Mesenchymal stem cell (in vitro differentiated cells and primary cell): ENCODE results near the gene CELA2B.
"Not testable (repeated sequence)": the region's sequence is repeated elsewhere in the genome, so short reads cannot be mapped to it uniquely, and the experiment has no call there.

Experiments
- DNase-seq: peaks from one replicate; pipeline ENCODE4 v3.0.0-alpha.2; 2013
- H2AFZ ChIP-seq: one replicate; pipeline ENCODE4 v1.6.1; 2013; ENCODE audit warnings: low read depth, mild to moderate bottlenecking, control low read depth, inconsistent platforms, low read length, moderate library complexity
- H2AK5ac ChIP-seq: 2 replicates; pipeline ENCODE4 v1.6.1; 2013; ENCODE audit warnings: low read length, moderate library complexity, mild to moderate bottlenecking, inconsistent platforms; ENCODE audit not compliant: severe bottlenecking
- H2BK120ac ChIP-seq: one replicate; pipeline ENCODE4 v1.6.1; 2013; ENCODE audit warnings: low read depth, mild to moderate bottlenecking, inconsistent platforms, low read length, moderate library complexity
- H2BK12ac ChIP-seq, 2 experiments: one replicate each; pipeline ENCODE4 v1.6.1; 2013; ENCODE audit warnings: inconsistent platforms in 2 of 2, low read length in 2 of 2, mild to moderate bottlenecking in 2 of 2, moderate library complexity in 2 of 2, control low read depth in 1 of 2
- H2BK15ac ChIP-seq: one replicate; pipeline ENCODE4 v1.6.1; 2013; ENCODE audit warnings: mild to moderate bottlenecking, low read depth, inconsistent platforms; ENCODE audit not compliant: poor library complexity, severe bottlenecking
- H2BK5ac ChIP-seq: 2 replicates; pipeline ENCODE4 v1.6.1; 2013; ENCODE audit warnings: low read depth, mild to moderate bottlenecking, low read length, control low read depth, inconsistent platforms; ENCODE audit not compliant: poor library complexity, severe bottlenecking
- H3K14ac ChIP-seq, 2 experiments: one replicate each; pipeline ENCODE4 v1.6.1; 2013; ENCODE audit warnings: inconsistent platforms in 2 of 2, low read length in 2 of 2, control low read depth in 1 of 2, mild to moderate bottlenecking in 1 of 2, moderate library complexity in 1 of 2
- H3K18ac ChIP-seq, 2 experiments: one replicate each; pipeline ENCODE4 v1.6.1; 2013; ENCODE audit warnings: inconsistent platforms in 2 of 2, low read length in 2 of 2, control low read depth in 1 of 2, low read depth in 1 of 2, mild to moderate bottlenecking in 1 of 2
- H3K23ac ChIP-seq, 2 experiments: one replicate each; pipeline ENCODE4 v1.6.1; 2013; ENCODE audit warnings: inconsistent platforms in 2 of 2, low read length in 2 of 2, mild to moderate bottlenecking in 2 of 2, moderate library complexity in 2 of 2, control low read depth in 1 of 2
- H3K27ac ChIP-seq: 2 replicates; pipeline ENCODE4 v1.5.1; 2013; ENCODE audit warnings: mild to moderate bottlenecking, moderate library complexity, low read length, control low read depth, inconsistent platforms; ENCODE audit not compliant: poor library complexity, severe bottlenecking
- H3K27me3 ChIP-seq, 2 experiments: 2 replicates each; pipeline versions ENCODE4 v1.6.1 to v1.7.0; 2013; ENCODE audit warnings: low read length in 2 of 2, mild to moderate bottlenecking in 2 of 2, moderate library complexity in 2 of 2, control low read depth in 1 of 2, inconsistent platforms in 1 of 2; ENCODE audit not compliant: control insufficient read depth in 1 of 2, insufficient read depth in 1 of 2
- H3K36me3 ChIP-seq, 2 experiments: 2 replicates each; pipeline versions ENCODE4 v1.6.1 to v1.7.0; 2013; ENCODE audit warnings: low read length in 2 of 2, control low read depth in 1 of 2, inconsistent platforms in 1 of 2, low read depth in 1 of 2, mild to moderate bottlenecking in 1 of 2; ENCODE audit not compliant: insufficient read depth in 2 of 2, control insufficient read depth in 1 of 2
- H3K4ac ChIP-seq, 2 experiments: one replicate each; pipeline ENCODE4 v1.6.1; 2013; ENCODE audit warnings: inconsistent platforms in 2 of 2, low read length in 2 of 2, mild to moderate bottlenecking in 2 of 2, moderate library complexity in 2 of 2, control low read depth in 1 of 2, low read depth in 1 of 2
- H3K4me1 ChIP-seq: 2 replicates; pipeline ENCODE4 v1.6.1; 2013; ENCODE audit warnings: low read depth, low read length, control low read depth; ENCODE audit not compliant: control insufficient read depth, insufficient read depth
- H3K4me2 ChIP-seq: 2 replicates; pipeline ENCODE4 v1.6.1; 2013; ENCODE audit warnings: low read length, mild to moderate bottlenecking, inconsistent platforms; ENCODE audit not compliant: poor library complexity, severe bottlenecking
- H3K4me3 ChIP-seq, 2 experiments: 2 replicates each; pipeline versions ENCODE4 v1.5.1 to v1.7.0; 2013; ENCODE audit warnings: low read length in 2 of 2, mild to moderate bottlenecking in 2 of 2, control low read depth in 1 of 2, low read depth in 1 of 2; ENCODE audit not compliant: insufficient read depth in 1 of 2
- H3K79me1 ChIP-seq: replicated peaks from 2 replicates; pipeline ENCODE4 v1.6.1; 2013; ENCODE audit warnings: mild to moderate bottlenecking, control low read depth, low read length, inconsistent platforms; ENCODE audit not compliant: poor library complexity, severe bottlenecking
- H3K9ac ChIP-seq: 2 replicates; pipeline ENCODE4 v1.7.0; 2013; ENCODE audit warnings: mild to moderate bottlenecking, low read length, moderate library complexity
- H3K9me3 ChIP-seq: 2 replicates; pipeline ENCODE4 v1.7.0; 2013; ENCODE audit warnings: mild to moderate bottlenecking, low read length; ENCODE audit not compliant: control insufficient read depth
- H4K8ac ChIP-seq: one replicate; pipeline ENCODE4 v1.6.1; 2013; ENCODE audit warnings: inconsistent platforms, mild to moderate bottlenecking, low read length, moderate library complexity
- H4K91ac ChIP-seq: one replicate; pipeline ENCODE4 v1.6.1; 2013; ENCODE audit warnings: mild to moderate bottlenecking, low read length, inconsistent platforms
- WGBS: methylation state at CpG from one replicate; pipeline ENCODE4 v1.1.7; 2013; ENCODE audit warnings: mixed read lengths; 5-methylcytosine and 5-hydroxymethylcytosine counted together

The CELA2B gene

DNA sequence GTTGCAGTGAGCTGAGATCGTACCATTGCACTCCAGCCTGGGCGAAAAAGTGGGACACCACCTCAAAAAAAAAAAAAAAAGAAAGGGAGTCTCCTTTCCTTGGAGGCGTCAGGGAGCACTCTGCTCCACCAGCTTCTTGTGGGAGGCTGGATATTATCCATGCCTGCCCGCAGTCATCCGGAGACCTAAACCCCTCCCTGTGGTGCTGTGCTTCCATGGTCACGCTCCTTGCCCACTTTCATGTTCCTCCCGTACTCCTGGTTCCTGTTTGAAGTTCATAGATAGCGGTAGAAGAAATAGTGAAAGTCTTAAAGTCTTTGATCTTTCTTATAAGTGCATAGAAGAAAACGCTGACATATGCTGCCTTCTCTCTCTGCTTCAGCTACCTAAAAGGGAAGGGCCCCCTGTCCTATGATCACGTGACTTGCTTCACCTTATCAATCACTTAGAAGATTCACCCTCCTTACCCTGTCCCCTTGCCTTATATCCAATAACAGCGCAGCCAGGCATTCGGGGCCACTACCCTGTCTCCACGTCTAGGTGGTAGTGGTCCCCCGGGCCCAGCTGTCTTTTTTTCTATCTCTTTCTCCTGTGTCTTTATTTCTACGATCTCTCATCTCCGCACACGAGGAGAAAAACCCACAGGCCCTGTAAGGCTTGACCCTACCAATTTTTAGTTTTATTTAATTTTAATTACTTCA is 45.5 kb downstream of the CELA2B start:
- not testable (repeated sequence) for H3K4me3 ChIP-seq, H3K27me3 ChIP-seq, H2BK120ac ChIP-seq, H2BK5ac ChIP-seq, H3K18ac ChIP-seq, H3K14ac ChIP-seq, H2BK15ac ChIP-seq, H2AFZ ChIP-seq, H3K9ac ChIP-seq, H4K8ac ChIP-seq, H3K23ac ChIP-seq, H3K9me3 ChIP-seq, H2BK12ac ChIP-seq, H2AK5ac ChIP-seq, DNase-seq, H3K27ac ChIP-seq, H3K4ac ChIP-seq, H4K91ac ChIP-seq, H3K4me2 ChIP-seq, H3K4me1 ChIP-seq
- Histone ChIP-seq H3K36me3 (peaks cover 0 to 16% of the 10 kb centered on the region in 2 experiments), H3K79me1 (peaks cover 18% of the 10 kb centered on the region)
- WGBS = 95% methylated on average over 15 of the region's 17 CpGs

DNA sequence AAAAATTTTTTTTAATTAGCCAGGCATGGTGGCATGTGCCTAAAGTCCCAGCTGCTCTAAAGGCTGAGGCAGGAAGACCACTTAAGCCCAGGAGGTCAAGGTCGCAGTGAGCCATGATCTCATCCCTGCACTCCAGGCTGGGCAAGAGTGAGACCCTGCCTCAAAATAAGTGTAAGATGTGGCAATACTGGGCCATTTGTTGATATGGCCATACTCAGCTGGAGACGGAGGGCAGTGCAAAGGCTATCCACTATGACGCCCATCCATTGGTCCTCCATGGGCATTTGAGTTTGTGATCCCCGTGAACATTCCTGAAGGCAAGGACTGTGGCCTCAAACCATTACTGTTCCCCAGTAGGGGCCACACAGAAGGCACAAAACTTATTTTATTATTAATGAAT is 46.6 kb downstream of the CELA2B start:
- peaks cover 17% of the 10 kb centered on the region for H3K79me1 ChIP-seq
- no peak overlapping the region for H3K23ac ChIP-seq
- no peak overlapping the region for H3K27ac ChIP-seq
- 96% methylated on average over 3 of the region's 4 CpGs for WGBS
- no peak overlapping the region for H3K4ac ChIP-seq
- H4K91ac ChIP-seq = no peak overlapping the region
- H3K36me3 ChIP-seq = peaks cover 0 to 5% of the 10 kb centered on the region in 2 experiments
- H2BK5ac ChIP-seq = no peak overlapping the region
- no peak overlapping the region for H2BK15ac ChIP-seq
- no peaks in the 10 kb centered on the region for H3K9me3 ChIP-seq
- H3K27me3 ChIP-seq = no peaks in the 10 kb centered on the region
- peaks cover 6% of the 10 kb centered on the region for H3K4me1 ChIP-seq
- no peak overlapping the region for H3K18ac ChIP-seq
- H2AK5ac ChIP-seq = peak overlapping the region; percentile 49
- H4K8ac ChIP-seq = no peak overlapping the region
- H3K4me3 ChIP-seq = peak overlapping the region in 1 of 2 experiments; percentile 82
- H2BK120ac ChIP-seq = no peak overlapping the region
- peak overlapping the region in 1 of 2 experiments; percentile 1 for H3K14ac ChIP-seq
- no peak for DNase-seq
- no peak overlapping the region for H2AFZ ChIP-seq
- H3K9ac ChIP-seq = no peak overlapping the region
- no peak overlapping the region for H3K4me2 ChIP-seq
- no peak overlapping the region for H2BK12ac ChIP-seq

DNA sequence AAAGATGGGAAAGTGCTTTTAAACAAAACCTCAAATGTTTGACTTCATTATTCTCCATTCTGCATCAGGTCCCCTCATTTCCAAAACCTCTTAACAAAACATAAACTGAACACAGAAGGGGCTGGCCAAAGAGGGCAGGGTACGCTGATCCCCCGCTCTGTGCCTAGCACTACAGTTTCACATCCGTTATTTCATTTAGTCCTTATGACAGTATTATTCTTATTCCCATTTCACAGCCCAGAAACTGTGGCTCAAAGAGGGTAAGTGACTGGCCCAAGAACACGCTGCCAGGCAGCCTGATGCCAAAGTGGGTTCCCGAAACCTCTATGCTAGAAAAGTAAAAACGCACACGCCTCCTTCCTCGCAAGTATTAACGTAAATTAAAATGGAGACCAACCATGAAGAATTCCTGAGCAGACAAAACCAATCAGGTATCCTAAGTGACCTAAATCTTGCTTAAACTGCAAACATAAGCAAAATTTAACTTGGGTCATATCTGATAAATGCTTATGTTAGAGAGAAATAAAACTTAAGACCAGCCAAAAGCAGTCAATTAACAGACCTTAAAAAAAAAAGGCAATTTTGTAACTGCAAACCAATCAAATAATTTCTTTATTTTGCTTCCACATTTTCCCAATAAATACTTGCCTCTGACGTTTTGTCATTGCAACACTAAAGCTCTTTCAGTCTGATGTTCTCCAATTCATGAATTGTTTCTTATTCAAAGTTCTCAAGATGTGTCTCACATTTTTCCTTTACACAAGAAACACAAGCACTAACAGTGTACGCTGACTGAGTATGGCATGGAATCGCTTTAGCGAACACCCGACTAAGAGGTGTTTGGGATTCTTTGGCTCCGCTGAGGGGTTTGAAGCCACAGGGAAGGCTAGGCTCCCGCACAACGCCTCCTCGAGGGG is 47.5 kb downstream of the CELA2B start:
- Histone ChIP-seq H3K23ac (no peak overlapping the region), H4K8ac (peak overlapping the region; percentile 36), H3K36me3 (no peaks in the 10 kb centered on the region), H2BK15ac (peak overlapping the region; percentile 33), H2BK12ac (peak overlapping the region in 1 of 2 experiments; percentile 8), H3K79me1 (peaks cover 13% of the 10 kb centered on the region), H4K91ac (no peak overlapping the region), H3K18ac (no peak overlapping the region), H3K14ac (peak overlapping the region in 1 of 2 experiments; percentile 56), H2BK5ac (no peak overlapping the region), H2AFZ (peak overlapping the region; percentile 62), H2BK120ac (no peak overlapping the region), H3K9me3 (no peaks in the 10 kb centered on the region), H3K4ac (no peak overlapping the region), H3K4me2 (peak overlapping the region; percentile 67), H2AK5ac (no peak overlapping the region), H3K27me3 (no peaks in the 10 kb centered on the region), H3K27ac (peak overlapping the region; percentile 67), H3K4me3 (peak overlapping the region; percentile 72 to 82), H3K9ac (peak overlapping the region; percentile 91), H3K4me1 (peaks cover 6% of the 10 kb centered on the region)
- DNase-seq = no peak
- 46% methylated on average over 18 of the region's 18 CpGs for whole genome bisulfite sequencing

DNA sequence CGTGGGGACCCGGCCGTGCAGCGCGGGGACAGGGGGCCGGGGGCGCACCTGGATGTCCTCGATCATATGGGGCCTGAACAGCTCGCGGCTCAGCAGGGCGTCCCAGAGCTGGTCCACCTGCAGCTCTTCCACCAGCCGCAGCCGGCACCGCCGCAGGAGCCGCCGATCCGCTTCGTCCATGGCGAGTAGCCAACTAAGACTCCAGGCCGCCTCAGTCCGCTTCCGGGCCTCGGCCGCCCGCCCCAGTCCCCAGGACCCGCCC is 48.0 kb downstream of the CELA2B start, which contains the start of gene CASP9:
Gene CASP9 (minus strand): TSS at position 195 of the 262 bp plus-strand sequence. CDS start 15 bp downstream, at position 180.
- WGBS = 3% methylated on average over 24 of the region's 27 CpGs

More for the DNA sequence above, 48.0 kb downstream of the CELA2B start, which contains the start of gene CASP9:
- H2BK120ac ChIP-seq = peak within 1 kb of the TSS; percentile 86
- no peaks in the 10 kb centered on the region for H3K9me3 ChIP-seq
- H3K36me3 ChIP-seq = peaks cover 0 to under 1% of the 10 kb centered on the region in 2 experiments
- H3K27me3 ChIP-seq = no peaks in the 10 kb centered on the region
- H2BK12ac ChIP-seq = peak within 1 kb of the TSS; percentile 18 to 100
- peak within 1 kb of the TSS; percentile 94 for H3K27ac ChIP-seq
- H3K4me1 ChIP-seq = peaks cover 6% of the 10 kb centered on the region
- H2BK5ac ChIP-seq = peak within 1 kb of the TSS; percentile 90
- no peak for DNase-seq
- peak within 1 kb of the TSS; percentile 86 for H4K8ac ChIP-seq
- H3K23ac ChIP-seq = no peak within 1 kb of the TSS
- H3K9ac ChIP-seq = peak within 1 kb of the TSS; percentile 97
- H3K4me2 ChIP-seq = peak within 1 kb of the TSS; percentile 98
- peak within 1 kb of the TSS; percentile 46 to 94 for H3K4ac ChIP-seq
- peak within 1 kb of the TSS; percentile 100 for H2BK15ac ChIP-seq
- peak within 1 kb of the TSS; percentile 74 to 98 for H3K4me3 ChIP-seq
- H4K91ac ChIP-seq = peak within 1 kb of the TSS; percentile 95
- peak within 1 kb of the TSS in 1 of 2 experiments; percentile 98 for H3K14ac ChIP-seq
- H2AK5ac ChIP-seq = no peak within 1 kb of the TSS
- H3K18ac ChIP-seq = peak within 1 kb of the TSS; percentile 85 to 100
- H3K79me1 ChIP-seq = peaks cover 14% of the 10 kb centered on the region
- peak within 1 kb of the TSS; percentile 94 for H2AFZ ChIP-seq
